Panc1 (cell line): ENCODE data around the gene ABHD16B. TPM values are rescaled to one million over a fixed set of nuclear protein-coding genes. Genes with fewer than 3 reads are reported as not detected.

Experiments
- ATAC-seq: fragments of 200-7000 bp; cut with Tn5 transposase; 2 replicates; pipeline ENCODE4 v1.9.1; 2020; ENCODE audit warnings: mild to moderate bottlenecking, moderate library complexity
- BruUV-seq: library from RNA; stranded (reverse); fragments of 400-500 nt; replicated peaks from 2 replicates; lab custom pipeline; 2021; lab: Mats Ljungman, UMichigan
- CTCF ChIA-PET: fragments of 300-600 bp; sonication (Branson Sonifier 250); formaldehyde crosslinking; loops from one replicate; lab custom pipeline; 2022; ENCODE audit warnings: antibody characterized with exemption; lab: Charles Lee
- POLR2A ChIA-PET: fragments of 300-600 bp; sonication (Branson Sonifier 250); formaldehyde crosslinking; loops from one replicate; lab custom pipeline; 2022; ENCODE audit warnings: antibody characterized with exemption; lab: Charles Lee
- DNase-seq: peaks from one replicate; pipeline ENCODE4 v3.0.0-alpha.2; 2010; ENCODE audit warnings: low read depth, low spot score
- H3K27ac ChIP-seq: 2 replicates; pipeline ENCODE4 v1.5.1; 2011; ENCODE audit warnings: mild to moderate bottlenecking, low read length, inconsistent platforms
- H3K27me3 ChIP-seq: fragments of 200-500 bp; sonication (Bioruptor generic); 2 replicates; pipeline ENCODE4 v1.6.0; 2014; ENCODE audit warnings: low read length, inconsistent platforms; ENCODE audit not compliant: control insufficient read depth, insufficient read depth
- H3K36me3 ChIP-seq: fragments of 200-500 bp; sonication (Bioruptor generic); 2 replicates; pipeline ENCODE4 v1.5.1; 2014; ENCODE audit warnings: inconsistent platforms, mild to moderate bottlenecking, low read length, moderate library complexity; ENCODE audit not compliant: control insufficient read depth, insufficient read depth
- H3K4me1 ChIP-seq: 2 replicates; pipeline ENCODE4 v1.5.1; 2011; ENCODE audit warnings: inconsistent platforms, mild to moderate bottlenecking, low read length, moderate library complexity; ENCODE audit not compliant: control insufficient read depth, insufficient read depth
- H3K4me3 ChIP-seq, 2 experiments: 2 replicates each; pipeline ENCODE4 v1.5.1; 2011 to 2012; ENCODE audit warnings: low read depth in 2 of 2, low read length in 2 of 2, mild to moderate bottlenecking in 2 of 2, inconsistent platforms in 1 of 2, moderate library complexity in 1 of 2
- H3K9me3 ChIP-seq: fragments of 200-500 bp; sonication (Bioruptor generic); 2 replicates; pipeline ENCODE4 v1.5.1; 2014; ENCODE audit warnings: low read depth, mild to moderate bottlenecking, inconsistent platforms, low read length, moderate library complexity; ENCODE audit not compliant: control insufficient read depth, insufficient read depth
- POLR2AphosphoS5 ChIP-seq: IDR thresholded peaks from 2 replicates; pipeline ENCODE4 v1.6.1; 2012; ENCODE audit warnings: mild to moderate bottlenecking, low read depth, low read length, moderate library complexity
- REST ChIP-seq, 2 experiments: IDR thresholded peaks; 2 replicates each; pipeline ENCODE4 v1.6.1; 2011 to 2012; ENCODE audit warnings: low read depth in 2 of 2, control low read depth in 1 of 2, low read length in 1 of 2, mild to moderate bottlenecking in 1 of 2, moderate library complexity in 1 of 2; ENCODE audit not compliant: insufficient read depth in 1 of 2
- SIN3A ChIP-seq: IDR thresholded peaks from 2 replicates; pipeline ENCODE4 v1.6.1; 2012; ENCODE audit warnings: low read depth, mild to moderate bottlenecking, low read length, moderate library complexity, borderline replicate concordance; ENCODE audit not compliant: insufficient read depth
- TCF7L2 ChIP-seq: IDR thresholded peaks from 2 replicates; pipeline ENCODE4 v1.6.1; 2011; ENCODE audit warnings: mild to moderate bottlenecking, low read depth, low read length, inconsistent platforms
- in situ Hi-C: cut with HindIII; loops from 2 replicates; pipeline ENCODE4 v1.10.0; 2016; ENCODE audit warnings: low sequenced_read_pairs, low pct_unique_long_range_greater_than_20kb
- intact Hi-C: fragments of 100-400 bp; cut with micrococcal nuclease; formaldehyde crosslinking; loops from one replicate; pipeline ENCODE4 v1.10.0; 2022; ENCODE audit not compliant: unreplicated experiment
- total RNA-seq: library from RNA; stranded (reverse); gene quantifications from one replicate; pipeline ENCODE4 v1.2.1, GENCODE V29; 2021; ENCODE audit not compliant: unreplicated experiment
- TF ChIP-seq, protein P1 (sequence below): fragments of 450-650 bp; IDR thresholded peaks from 2 replicates; pipeline ENCODE4 v1.5.1; 2017; ENCODE audit warnings: mild to moderate bottlenecking

Gene ABHD16B
- total RNA-seq, 1 experiment from 2014 or later, result not detected

GRCh38 chr20:63903796-63904561 is 42.7 kb downstream of the ABHD16B start:
- ChIA-PET POLR2A (no interaction called here), CTCF (no interaction called here)
- in situ Hi-C loops, result no loop called here

DNA sequence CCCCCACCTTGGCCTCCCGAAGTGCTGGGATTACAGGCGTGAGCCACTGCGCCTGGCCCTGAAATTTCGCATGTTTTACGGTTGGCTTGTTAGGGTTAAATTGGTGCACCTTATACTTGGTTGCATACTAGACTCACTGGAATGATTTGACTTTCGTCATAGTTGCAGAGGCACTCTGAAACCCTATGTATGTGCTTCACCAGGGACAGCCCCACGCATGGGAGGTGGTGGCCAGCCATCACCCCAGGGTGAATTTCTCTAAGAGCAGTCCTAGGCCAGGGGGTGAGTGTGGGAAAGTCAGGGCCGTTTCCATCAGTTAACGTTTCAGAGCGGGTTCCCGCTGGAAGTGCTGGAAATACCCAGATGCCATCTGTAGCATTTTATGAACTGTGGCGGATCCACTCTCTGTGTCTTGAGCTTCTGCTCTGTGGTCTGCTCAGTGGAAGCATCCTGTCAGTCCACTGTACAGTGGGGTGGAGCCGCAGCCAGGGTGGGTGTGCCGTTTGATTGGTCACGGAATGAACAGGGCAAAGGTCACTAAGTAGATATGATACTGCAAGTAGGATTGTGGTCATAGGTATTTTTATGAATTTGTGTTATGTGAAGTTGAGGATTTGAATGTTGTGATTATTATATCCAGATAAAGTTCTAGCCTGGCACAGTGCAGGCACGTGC is 46.8 kb downstream of the ABHD16B start:
- in situ Hi-C loops, result no loop called here
- DNase-seq, result no peak
- H3K4me1 ChIP-seq, result peaks cover 40% of the 10 kb centered on the region
- no peak overlapping the region for H3K4me3 ChIP-seq
- no peak overlapping the region for H3K27ac ChIP-seq
- POLR2A ChIA-PET, result no interaction called here
- H3K9me3 ChIP-seq, result no peaks in the 10 kb centered on the region
- no peaks in the 10 kb centered on the region for H3K36me3 ChIP-seq
- intact Hi-C loops, result no loop called here
- TF ChIP-seq POLR2AphosphoS5 (no peak), REST (IDR thresholded peaks at IDR 0.05; ENCODE audit: insufficient read depth in 1 of 2, low read depth in 2 of 2, low read length in 1 of 2) (no peak), TCF7L2 (no peak), SIN3A (no peak)
- TF ChIP-seq, protein P1, sequence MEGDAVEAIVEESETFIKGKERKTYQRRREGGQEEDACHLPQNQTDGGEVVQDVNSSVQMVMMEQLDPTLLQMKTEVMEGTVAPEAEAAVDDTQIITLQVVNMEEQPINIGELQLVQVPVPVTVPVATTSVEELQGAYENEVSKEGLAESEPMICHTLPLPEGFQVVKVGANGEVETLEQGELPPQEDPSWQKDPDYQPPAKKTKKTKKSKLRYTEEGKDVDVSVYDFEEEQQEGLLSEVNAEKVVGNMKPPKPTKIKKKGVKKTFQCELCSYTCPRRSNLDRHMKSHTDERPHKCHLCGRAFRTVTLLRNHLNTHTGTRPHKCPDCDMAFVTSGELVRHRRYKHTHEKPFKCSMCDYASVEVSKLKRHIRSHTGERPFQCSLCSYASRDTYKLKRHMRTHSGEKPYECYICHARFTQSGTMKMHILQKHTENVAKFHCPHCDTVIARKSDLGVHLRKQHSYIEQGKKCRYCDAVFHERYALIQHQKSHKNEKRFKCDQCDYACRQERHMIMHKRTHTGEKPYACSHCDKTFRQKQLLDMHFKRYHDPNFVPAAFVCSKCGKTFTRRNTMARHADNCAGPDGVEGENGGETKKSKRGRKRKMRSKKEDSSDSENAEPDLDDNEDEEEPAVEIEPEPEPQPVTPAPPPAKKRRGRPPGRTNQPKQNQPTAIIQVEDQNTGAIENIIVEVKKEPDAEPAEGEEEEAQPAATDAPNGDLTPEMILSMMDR, result no peak
- no peaks in the 10 kb centered on the region for H3K27me3 ChIP-seq
- no TSS peak for BruUV-seq
- CTCF ChIA-PET, result no interaction called here
- peak; percentile 40 for ATAC-seq

More at GRCh38 chr20:63903796-63904561, 42.7 kb downstream of the ABHD16B start:
- Histone ChIP-seq H3K4me3 (no peak overlapping the region), H3K9me3 (no peaks in the 10 kb centered on the region), H3K4me1 (peaks cover 25% of the 10 kb centered on the region), H3K36me3 (no peaks in the 10 kb centered on the region), H3K27me3 (no peaks in the 10 kb centered on the region), H3K27ac (0 out of 2 replicates have a peak overlapping the region, but pooled peaks have one; percentile 12)
- DNase-seq (no peak), ATAC-seq (no peak)
- TF ChIP-seq POLR2AphosphoS5, result no peak
- no peak for TF ChIP-seq TCF7L2
- TF ChIP-seq SIN3A, result no peak
- no peak for TF ChIP-seq REST (IDR thresholded peaks at IDR 0.05; ENCODE audit: insufficient read depth in 1 of 2, low read depth in 2 of 2, low read length in 1 of 2)
- TF ChIP-seq, protein P1, result no peak
- TSS peak; percentile 57 for BruUV-seq
- intact Hi-C loops, result no loop called here
